ENCODE data around the gene SERPINA3. TPM values are rescaled to one million over a fixed set of nuclear protein-coding genes. Genes with fewer than 3 reads are reported as not detected.

Gene SERPINA3
- polyA plus RNA-seq, 1 donor (not counting 4 experiments of a cell fraction or from before 2014, with no cell fraction given) = 0.50 TPM

- TF ChIP-seq CTCF (optimal IDR thresholded peaks at IDR 0.05 in 1 of 3, IDR thresholded peaks at IDR 0.05 in 1 of 3, conservative IDR thresholded peaks at IDR 0.05 in 1 of 3; ENCODE audit: extremely low read depth in 1 of 3, insufficient read depth in 2 of 3, low read length in 3 of 3) (no peak), EZH2 (IDR thresholded peaks at IDR 0.05; ENCODE audit: low read length) (no peak)
- no peaks in the 10 kb centered on the region for H3K79me2 ChIP-seq (ENCODE audit: control insufficient read depth, insufficient read depth, low read length)
- no peak for FAIRE-seq
- no peak overlapping the region for H2AFZ ChIP-seq (ENCODE audit: control insufficient read depth, low read length)
- DNase-seq (ENCODE audit: low read depth, low spot score) = no peak
- H3K4me3 ChIP-seq (ENCODE audit: control insufficient read depth in 2 of 3, extremely low read depth in 1 of 3, insufficient read depth in 2 of 3, low read depth in 1 of 3, low read length in 3 of 3) = no peak overlapping the region
- no peaks in the 10 kb centered on the region for H3K4me1 ChIP-seq (ENCODE audit: control insufficient read depth, extremely low read depth, insufficient read depth, low read length)
- no peaks in the 10 kb centered on the region for H3K36me3 ChIP-seq (ENCODE audit: control insufficient read depth in 2 of 2, extremely low read depth in 1 of 2, insufficient read depth in 2 of 2, low read length in 2 of 2)
- no peaks in the 10 kb centered on the region for H3K27me3 ChIP-seq (ENCODE audit: control insufficient read depth, extremely low read depth, insufficient read depth, low read length)
- no peak overlapping the region for H3K4me2 ChIP-seq (ENCODE audit: control insufficient read depth, extremely low read depth, insufficient read depth, low read depth, low read length)
- no peaks in the 10 kb centered on the region for H3K9me1 ChIP-seq (ENCODE audit: control insufficient read depth, extremely low read depth, insufficient read depth, low read length)
- no peak overlapping the region for H3K9ac ChIP-seq (ENCODE audit: control insufficient read depth, extremely low read depth, insufficient read depth, low read length)
- H3K9me3 ChIP-seq (ENCODE audit: control insufficient read depth, low read depth, low read length) = no peaks in the 10 kb centered on the region
- dilution Hi-C loops (cut with MboI; ENCODE audit: extremely low pct_ligation_motif_present, low sequenced_read_pairs) = no loop called here
- H4K20me1 ChIP-seq (ENCODE audit: control insufficient read depth, extremely low read depth, insufficient read depth, low read length) = no peaks in the 10 kb centered on the region
- H3K27ac ChIP-seq (ENCODE audit: control insufficient read depth, insufficient read depth, low read length) = no peak overlapping the region
Observed at GRCh38 chr14:94646066-94646465, 33.9 kb downstream of the SERPINA3 start.

- Histone ChIP-seq H3K27ac (ENCODE audit: control insufficient read depth, insufficient read depth, low read length) (no peak overlapping the region), H3K79me2 (ENCODE audit: control insufficient read depth, insufficient read depth, low read length) (no peaks in the 10 kb centered on the region), H3K9me3 (ENCODE audit: control insufficient read depth, low read depth, low read length) (no peaks in the 10 kb centered on the region), H3K4me3 (ENCODE audit: control insufficient read depth in 2 of 3, extremely low read depth in 1 of 3, insufficient read depth in 2 of 3, low read depth in 1 of 3, low read length in 3 of 3) (no peak overlapping the region), H4K20me1 (ENCODE audit: control insufficient read depth, extremely low read depth, insufficient read depth, low read length) (no peaks in the 10 kb centered on the region), H3K4me1 (ENCODE audit: control insufficient read depth, extremely low read depth, insufficient read depth, low read length) (no peaks in the 10 kb centered on the region), H3K9me1 (ENCODE audit: control insufficient read depth, extremely low read depth, insufficient read depth, low read length) (no peaks in the 10 kb centered on the region), H3K9ac (ENCODE audit: control insufficient read depth, extremely low read depth, insufficient read depth, low read length) (no peak overlapping the region), H3K4me2 (ENCODE audit: control insufficient read depth, extremely low read depth, insufficient read depth, low read depth, low read length) (no peak overlapping the region), H3K36me3 (ENCODE audit: control insufficient read depth in 2 of 2, extremely low read depth in 1 of 2, insufficient read depth in 2 of 2, low read length in 2 of 2) (no peaks in the 10 kb centered on the region), H3K27me3 (ENCODE audit: control insufficient read depth, extremely low read depth, insufficient read depth, low read length) (no peaks in the 10 kb centered on the region), H2AFZ (ENCODE audit: control insufficient read depth, low read length) (no peak overlapping the region)
- no peak for TF ChIP-seq CTCF (optimal IDR thresholded peaks at IDR 0.05 in 1 of 3, IDR thresholded peaks at IDR 0.05 in 1 of 3, conservative IDR thresholded peaks at IDR 0.05 in 1 of 3; ENCODE audit: extremely low read depth in 1 of 3, insufficient read depth in 2 of 3, low read length in 3 of 3)
- TF ChIP-seq EZH2 (IDR thresholded peaks at IDR 0.05; ENCODE audit: low read length) = no peak
- dilution Hi-C loops (cut with MboI; ENCODE audit: extremely low pct_ligation_motif_present, low sequenced_read_pairs) = no loop called here
- FAIRE-seq = no peak
- DNase-seq (ENCODE audit: low read depth, low spot score) = no peak
Observed at GRCh38 chr14:94646481-94646880, 34.3 kb downstream of the SERPINA3 start.
